Calu3 (cell line): Measurements from ENCODE around the gene GIPC1. TPM values are rescaled to one million over a fixed set of nuclear protein-coding genes. Genes with fewer than 3 reads are reported as not detected.

Source experiments
- BruUV-seq: library from RNA; stranded (reverse); fragments of 400-500 nt; replicated peaks from 2 replicates; lab custom pipeline; 2021; lab: Mats Ljungman, UMichigan
- CTCF ChIA-PET: fragments of 300-600 bp; sonication (Branson Sonifier 250); formaldehyde crosslinking; loops from one replicate; lab custom pipeline; 2022; ENCODE audit warnings: antibody characterized with exemption; lab: Charles Lee
- DNase-seq: peaks from one replicate; pipeline ENCODE4 v3.0.0; 2022
- H3K27ac Mint-ChIP-seq: one replicate; pipeline ENCODE4 v1.8.0; 2022; ENCODE audit warnings: mixed read lengths; ENCODE audit not compliant: unreplicated experiment
- H3K27me3 Mint-ChIP-seq: one replicate; pipeline ENCODE4 v1.8.0; 2022; ENCODE audit warnings: mixed read lengths; ENCODE audit not compliant: unreplicated experiment
- H3K36me3 Mint-ChIP-seq: one replicate; pipeline ENCODE4 v1.8.0; 2022; ENCODE audit warnings: mild to moderate bottlenecking, moderate library complexity, mixed read lengths; ENCODE audit not compliant: insufficient read depth, unreplicated experiment
- H3K4me1 Mint-ChIP-seq: one replicate; pipeline ENCODE4 v1.8.0; 2022; ENCODE audit warnings: mild to moderate bottlenecking, low read depth, mixed read lengths; ENCODE audit not compliant: unreplicated experiment
- H3K4me3 Mint-ChIP-seq: one replicate; pipeline ENCODE4 v1.8.0; 2022; ENCODE audit warnings: mild to moderate bottlenecking, low read depth, moderate library complexity, mixed read lengths; ENCODE audit not compliant: unreplicated experiment
- H3K9me3 Mint-ChIP-seq: one replicate; pipeline ENCODE4 v1.8.0; 2022; ENCODE audit warnings: low read depth, mixed read lengths; ENCODE audit not compliant: unreplicated experiment
- intact Hi-C: fragments of 100-400 bp; cut with micrococcal nuclease; formaldehyde crosslinking; loops from one replicate; pipeline ENCODE4 v1.10.0; 2022; ENCODE audit not compliant: unreplicated experiment
- total RNA-seq: library from RNA; stranded (reverse); gene quantifications from 2 replicates; pipeline ENCODE4 v1.2.3, GENCODE V29; 2022
- TF ChIP-seq, protein P1 (sequence below): fragments of 200-600 bp; IDR thresholded peaks from one replicate; pipeline ENCODE4 v1.8.0; 2022; ENCODE audit warnings: antibody characterized with exemption; ENCODE audit not compliant: unreplicated experiment

The GIPC1 gene
- total RNA-seq, 1 experiment from 2014 or later, result 139 TPM

- CTCF ChIA-PET, result no interaction called here
- Mint-ChIP-seq H3K4me3 (peak overlapping the region; percentile 100), H3K36me3 (peaks cover 15% of the 10 kb centered on the region), H3K9me3 (no peaks in the 10 kb centered on the region), H3K27ac (peak overlapping the region; percentile 91), H3K4me1 (no peaks in the 10 kb centered on the region), H3K27me3 (no peaks in the 10 kb centered on the region)
- BruUV-seq, result no TSS peak
- TF ChIP-seq, protein P1, sequence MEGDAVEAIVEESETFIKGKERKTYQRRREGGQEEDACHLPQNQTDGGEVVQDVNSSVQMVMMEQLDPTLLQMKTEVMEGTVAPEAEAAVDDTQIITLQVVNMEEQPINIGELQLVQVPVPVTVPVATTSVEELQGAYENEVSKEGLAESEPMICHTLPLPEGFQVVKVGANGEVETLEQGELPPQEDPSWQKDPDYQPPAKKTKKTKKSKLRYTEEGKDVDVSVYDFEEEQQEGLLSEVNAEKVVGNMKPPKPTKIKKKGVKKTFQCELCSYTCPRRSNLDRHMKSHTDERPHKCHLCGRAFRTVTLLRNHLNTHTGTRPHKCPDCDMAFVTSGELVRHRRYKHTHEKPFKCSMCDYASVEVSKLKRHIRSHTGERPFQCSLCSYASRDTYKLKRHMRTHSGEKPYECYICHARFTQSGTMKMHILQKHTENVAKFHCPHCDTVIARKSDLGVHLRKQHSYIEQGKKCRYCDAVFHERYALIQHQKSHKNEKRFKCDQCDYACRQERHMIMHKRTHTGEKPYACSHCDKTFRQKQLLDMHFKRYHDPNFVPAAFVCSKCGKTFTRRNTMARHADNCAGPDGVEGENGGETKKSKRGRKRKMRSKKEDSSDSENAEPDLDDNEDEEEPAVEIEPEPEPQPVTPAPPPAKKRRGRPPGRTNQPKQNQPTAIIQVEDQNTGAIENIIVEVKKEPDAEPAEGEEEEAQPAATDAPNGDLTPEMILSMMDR, result no peak
- DNase-seq, result no peak
- intact Hi-C loops, result loop anchor here (1.0 kb wide), 1 partner anchor 8 kb away; no protein-coding TSS in a partner anchor
Observed at GRCh38 chr19:14528419-14529253, 32.7 kb upstream of the GIPC1 start.

DNA sequence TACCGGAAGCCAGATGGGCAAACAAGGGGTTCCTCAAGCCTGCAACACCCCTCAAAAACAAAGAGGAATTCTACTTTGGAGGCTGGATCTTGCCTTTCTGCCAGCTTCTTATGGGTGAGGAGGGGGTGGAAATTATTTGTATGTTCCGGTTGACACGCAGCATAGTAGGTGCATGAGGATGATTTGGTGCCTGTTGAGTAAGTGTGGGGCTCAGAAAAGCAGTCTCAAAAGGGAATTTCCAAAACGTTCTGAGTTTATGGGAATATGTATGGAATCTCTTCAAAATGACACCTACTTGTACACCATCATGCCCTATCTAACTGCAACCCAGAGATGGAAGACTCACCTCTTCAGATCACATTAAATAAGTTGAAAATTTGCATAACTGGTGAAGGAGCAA, 30.5 kb upstream of the GIPC1 start:
- H3K4me3 Mint-ChIP-seq, result no peak overlapping the region
- H3K27me3 Mint-ChIP-seq, result no peaks in the 10 kb centered on the region
- peaks cover 15% of the 10 kb centered on the region for H3K36me3 Mint-ChIP-seq
- peaks cover 11% of the 10 kb centered on the region for H3K4me1 Mint-ChIP-seq
- TF ChIP-seq, protein P1, result no peak
- CTCF ChIA-PET, result no interaction called here
- H3K27ac Mint-ChIP-seq, result no peak overlapping the region
- DNase-seq, result no peak
- intact Hi-C loops, result no loop called here
- no TSS peak for BruUV-seq
- H3K9me3 Mint-ChIP-seq, result no peaks in the 10 kb centered on the region

DNA sequence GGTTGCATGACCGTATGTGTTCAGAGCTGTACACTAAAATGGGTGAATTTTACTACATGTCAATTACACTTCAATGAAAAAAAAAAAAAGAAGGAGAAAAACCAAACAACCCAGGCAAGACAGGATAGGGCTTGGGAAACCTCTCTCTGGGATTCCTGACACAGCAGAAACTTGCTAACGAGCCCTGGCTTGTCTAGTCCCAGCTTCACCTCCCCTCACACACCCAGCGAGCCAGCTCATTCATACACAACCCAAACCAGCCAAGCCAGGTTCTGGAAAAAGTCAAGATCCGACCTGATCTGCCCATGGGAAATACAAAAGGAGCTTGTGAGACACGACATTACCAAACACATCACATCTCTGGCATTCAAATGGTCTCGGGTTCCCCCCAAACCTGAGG, 29.8 kb upstream of the GIPC1 start:
- H3K9me3 Mint-ChIP-seq, result no peaks in the 10 kb centered on the region
- H3K27me3 Mint-ChIP-seq, result no peaks in the 10 kb centered on the region
- no peak for DNase-seq
- H3K4me3 Mint-ChIP-seq, result no peak overlapping the region
- BruUV-seq, result no TSS peak
- peaks cover 11% of the 10 kb centered on the region for H3K4me1 Mint-ChIP-seq
- peaks cover 15% of the 10 kb centered on the region for H3K36me3 Mint-ChIP-seq
- TF ChIP-seq, protein P1, result no peak
- CTCF ChIA-PET, result no interaction called here
- intact Hi-C loops, result no loop called here
- H3K27ac Mint-ChIP-seq, result no peak overlapping the region

DNA sequence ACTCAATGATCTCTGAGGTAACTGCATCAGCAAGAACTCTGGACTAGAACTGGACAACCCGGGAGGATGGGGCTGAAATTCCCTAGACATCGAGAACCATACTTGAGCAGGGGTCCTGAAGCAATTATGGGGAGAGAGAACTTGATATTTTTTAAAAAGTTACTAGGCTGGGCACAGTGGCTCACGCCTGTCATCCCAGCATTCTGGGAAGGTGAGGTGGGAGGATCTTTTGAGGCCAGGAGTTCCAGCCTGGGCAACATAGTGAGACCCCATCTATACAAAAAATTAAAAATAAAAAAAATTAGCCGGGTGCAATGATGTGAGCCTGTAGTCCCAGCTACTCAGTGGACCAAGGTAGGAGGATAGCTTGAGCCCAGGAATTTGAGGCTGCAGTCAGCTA, 24.6 kb upstream of the GIPC1 start:
- CTCF ChIA-PET, result no interaction called here
- DNase-seq, result no peak
- Mint-ChIP-seq H3K27me3 (no peaks in the 10 kb centered on the region), H3K27ac (peak overlapping the region; percentile 89), H3K4me1 (peaks cover 19% of the 10 kb centered on the region), H3K36me3 (peaks cover 45% of the 10 kb centered on the region), H3K4me3 (no peak overlapping the region), H3K9me3 (no peaks in the 10 kb centered on the region)
- TF ChIP-seq, protein P1, result no peak
- no TSS peak for BruUV-seq
- intact Hi-C loops, result loop anchor here (1.0 kb wide), 1 partner anchor 9 kb away; the partner anchor contains the start of gene TECR
